ENCODE data around the gene TMPRSS12.
"Not testable (repeated sequence)": the region's sequence is repeated elsewhere in the genome, so short reads cannot be mapped to it uniquely, and the experiment has no call there.

The TMPRSS12 gene

DNA sequence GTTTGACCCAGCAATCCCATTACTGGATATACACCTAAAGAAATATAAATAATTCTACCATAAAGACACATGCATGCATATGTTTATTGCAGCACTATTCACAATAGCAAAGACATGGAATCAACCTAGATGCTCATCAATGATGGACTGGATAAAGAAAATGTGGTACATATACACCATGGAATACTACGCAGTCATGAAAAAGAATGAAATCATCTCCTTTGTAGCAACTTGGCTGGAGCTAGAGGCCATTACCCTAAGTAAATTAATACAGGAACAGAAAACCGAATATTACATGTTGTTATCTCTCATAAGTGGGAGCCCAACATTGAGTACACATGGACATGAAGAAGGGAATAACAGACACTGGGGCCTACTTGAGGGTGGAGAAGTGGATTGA, 13.0 kb downstream of the TMPRSS12 start:
- in situ Hi-C loops (cut with HindIII; ENCODE audit: low sequenced_read_pairs) = not testable (repeated sequence)

DNA sequence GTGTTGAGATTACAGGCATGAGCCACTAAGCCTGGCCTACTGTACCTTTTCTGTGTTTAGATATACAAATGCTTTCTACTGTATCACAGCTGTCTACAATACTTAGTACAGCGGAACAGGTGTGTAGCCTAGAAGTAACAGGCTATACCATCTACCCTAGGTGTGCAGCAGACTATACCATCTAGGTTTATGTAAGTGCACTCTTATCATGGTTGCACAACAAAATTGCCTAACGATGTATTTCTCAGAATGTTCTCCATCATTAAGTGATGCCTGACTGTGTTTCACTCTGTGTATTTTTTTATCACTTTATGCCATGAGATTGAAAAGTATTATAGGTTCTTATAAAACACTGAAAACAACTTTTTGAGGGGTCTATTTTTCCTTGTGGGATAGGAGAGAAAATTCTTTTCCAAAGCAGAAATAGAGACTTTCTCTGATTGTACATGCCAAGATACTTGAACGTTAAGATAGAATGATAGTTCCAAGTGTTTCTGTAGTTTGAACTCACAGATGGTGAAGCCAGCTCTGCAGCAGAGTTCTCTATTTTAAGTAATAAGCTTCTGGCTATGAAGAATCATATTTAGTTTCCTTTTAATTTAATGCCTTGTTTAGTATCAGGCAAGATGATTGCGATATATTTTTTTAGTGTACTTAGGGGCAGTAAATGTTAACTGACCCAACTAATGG, 17.0 kb downstream of the TMPRSS12 start:
- in situ Hi-C loops (cut with HindIII; ENCODE audit: low sequenced_read_pairs) = loop anchor here (5.0 kb wide), 3 partner anchors 43 to 73 kb away; no protein-coding TSS in a partner anchor

DNA sequence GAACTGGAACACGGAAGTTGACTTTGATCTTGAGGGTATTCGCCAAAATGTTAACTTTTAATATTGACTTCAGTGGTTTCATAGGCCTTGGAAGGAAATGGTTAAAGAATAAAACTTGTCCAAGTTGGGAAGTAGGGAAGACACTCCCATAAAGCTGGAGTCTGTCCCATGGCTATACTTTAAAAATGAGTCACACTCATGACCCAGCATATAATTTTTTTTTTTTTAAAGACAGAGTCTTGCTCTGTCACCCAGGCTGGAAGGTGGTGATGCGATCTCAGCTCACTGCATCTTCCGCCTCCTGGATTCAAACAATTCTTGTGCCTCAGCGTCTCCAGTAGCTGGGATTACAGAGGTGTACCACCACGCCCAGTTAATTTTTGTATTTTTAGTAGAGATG, 19.6 kb downstream of the TMPRSS12 start:
- in situ Hi-C loops (cut with HindIII; ENCODE audit: low sequenced_read_pairs) = loop anchor here (5.0 kb wide), 3 partner anchors 40 to 70 kb away; no protein-coding TSS in a partner anchor

DNA sequence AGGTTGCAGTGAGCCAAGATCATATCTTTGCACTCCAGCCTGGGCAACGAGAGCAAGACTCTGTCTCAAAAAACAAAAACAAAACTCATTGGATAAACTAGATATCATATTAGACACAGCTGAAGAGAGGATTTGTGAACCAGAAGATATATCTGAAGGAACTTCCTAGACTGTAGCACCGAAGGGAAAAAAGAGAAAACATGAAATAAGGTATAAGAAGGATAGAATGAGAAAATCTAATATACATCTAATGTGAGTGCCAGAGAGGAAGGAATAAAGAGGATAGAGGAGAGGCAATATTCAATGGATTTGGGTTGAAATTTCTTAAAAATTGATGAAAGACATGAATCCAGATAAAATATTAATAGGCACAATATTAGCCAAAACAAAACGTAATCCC, 22.5 kb downstream of the TMPRSS12 start:
- in situ Hi-C loops (cut with HindIII; ENCODE audit: low sequenced_read_pairs) = no loop called here

DNA sequence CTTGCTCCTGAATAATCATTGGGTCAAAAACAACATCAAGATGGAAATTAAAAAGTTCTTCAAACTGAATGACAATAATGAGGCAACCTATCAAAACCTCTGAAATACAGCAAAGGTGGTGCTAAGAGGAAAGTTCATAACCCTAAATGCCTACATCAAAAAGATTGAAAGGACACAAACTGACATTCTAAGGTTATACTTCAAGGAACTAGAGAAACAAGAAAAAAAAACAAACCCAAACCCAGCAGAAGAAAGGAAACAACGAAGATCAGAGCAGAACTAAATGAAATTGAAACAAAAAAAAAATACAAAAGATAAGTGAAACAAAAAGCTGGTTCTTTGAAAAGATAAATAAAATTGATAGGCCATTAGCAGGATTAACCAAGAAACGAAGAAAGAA, 26.2 kb downstream of the TMPRSS12 start:
- in situ Hi-C loops (cut with HindIII; ENCODE audit: low sequenced_read_pairs) = not testable (repeated sequence)

DNA sequence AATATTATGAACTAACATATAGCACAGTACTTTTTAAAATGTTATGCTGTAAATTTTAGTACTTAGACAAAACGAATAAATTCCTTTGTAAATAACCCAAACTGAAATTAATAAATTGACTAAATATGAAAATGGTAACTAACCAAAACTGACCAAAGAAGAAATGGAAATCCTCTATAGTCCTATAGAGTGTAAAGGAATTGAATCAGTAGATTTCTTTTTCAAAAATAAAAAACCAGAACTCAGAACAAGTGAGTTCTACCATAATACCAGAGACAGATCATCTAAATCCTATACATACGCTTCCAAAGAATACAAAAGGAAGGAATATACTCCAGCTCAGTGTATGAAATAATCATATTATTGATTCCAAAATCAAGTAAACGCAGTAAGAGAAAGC, 39.8 kb downstream of the TMPRSS12 start:
- in situ Hi-C loops (cut with HindIII; ENCODE audit: low sequenced_read_pairs) = no loop called here

DNA sequence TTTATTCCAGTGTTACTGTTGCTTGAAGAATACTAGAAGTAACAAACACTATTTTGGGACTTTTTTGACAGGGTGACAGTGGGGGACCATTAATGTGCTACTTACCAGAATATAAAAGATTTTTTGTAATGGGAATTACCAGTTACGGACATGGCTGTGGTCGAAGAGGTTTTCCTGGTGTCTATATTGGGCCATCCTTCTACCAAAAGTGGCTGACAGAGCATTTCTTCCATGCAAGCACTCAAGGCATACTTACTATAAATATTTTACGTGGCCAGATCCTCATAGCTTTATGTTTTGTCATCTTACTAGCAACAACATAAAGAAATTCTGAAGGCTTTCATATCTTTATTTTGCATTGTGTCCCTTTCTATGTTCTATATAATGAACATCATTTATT, 44.5 kb downstream of the TMPRSS12 start:
- in situ Hi-C loops (cut with HindIII; ENCODE audit: low sequenced_read_pairs) = no loop called here

DNA sequence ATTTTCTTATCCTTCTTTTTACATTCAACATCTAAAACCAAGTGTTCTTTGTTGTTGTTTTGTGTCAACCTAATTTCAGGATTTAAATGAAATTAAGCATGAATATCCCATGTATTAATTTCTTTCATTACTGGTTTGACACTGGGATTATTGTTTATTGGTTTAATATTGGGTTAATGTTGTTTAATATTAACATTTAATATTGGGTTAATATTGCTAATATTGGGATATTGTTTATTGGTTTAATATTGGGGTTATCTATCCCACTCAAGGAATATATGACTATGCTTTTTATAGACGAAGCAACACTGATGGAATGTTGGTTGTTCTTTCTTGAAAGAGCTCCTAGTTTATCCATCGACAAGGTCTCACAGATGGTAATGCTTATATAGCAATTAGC, 45.9 kb downstream of the TMPRSS12 start:
- in situ Hi-C loops (cut with HindIII; ENCODE audit: low sequenced_read_pairs) = no loop called here

DNA sequence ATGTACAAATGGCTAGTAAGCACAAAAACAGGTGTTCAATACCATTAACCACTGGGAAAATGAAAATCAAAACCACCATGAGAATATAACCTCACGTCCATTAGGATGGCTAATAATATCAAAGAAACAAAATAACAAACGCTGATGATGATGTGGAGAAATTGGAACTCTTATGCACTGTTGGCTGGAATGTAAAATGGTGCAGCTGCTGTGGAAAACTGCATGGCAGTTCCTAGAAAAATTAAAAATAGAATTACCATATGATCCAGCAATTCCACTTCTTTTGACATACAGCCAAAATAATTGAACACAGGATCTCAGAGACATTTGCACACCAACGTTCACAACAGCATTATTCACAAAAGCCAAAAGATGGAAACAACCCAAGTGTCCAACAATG, 51.5 kb downstream of the TMPRSS12 start:
- in situ Hi-C loops (cut with HindIII; ENCODE audit: low sequenced_read_pairs) = no loop called here

DNA sequence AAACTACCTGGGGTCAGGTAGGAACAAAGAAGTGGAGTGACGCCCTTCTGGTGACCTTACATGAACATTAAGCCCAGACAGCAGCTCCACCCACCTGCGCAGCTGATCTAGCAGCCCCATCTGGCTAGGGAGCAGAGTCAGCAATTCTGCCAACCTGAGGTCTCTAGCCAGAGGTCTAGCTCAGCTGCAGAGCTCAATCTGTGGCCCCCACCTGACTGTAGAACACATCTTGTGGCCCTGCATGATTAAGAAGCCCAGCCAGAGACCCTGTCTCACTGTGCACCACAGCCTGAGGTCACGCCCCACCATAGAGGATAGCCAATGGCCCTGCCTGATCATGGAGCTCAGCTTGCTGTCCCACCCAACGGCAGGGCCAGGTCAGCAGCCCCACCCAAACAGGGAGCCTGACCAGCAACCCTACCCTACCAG, 59.0 kb downstream of the TMPRSS12 start:
- in situ Hi-C loops (cut with HindIII; ENCODE audit: low sequenced_read_pairs) = loop anchor here (5.0 kb wide), 1 partner anchor 39 kb away; no protein-coding TSS in a partner anchor

DNA sequence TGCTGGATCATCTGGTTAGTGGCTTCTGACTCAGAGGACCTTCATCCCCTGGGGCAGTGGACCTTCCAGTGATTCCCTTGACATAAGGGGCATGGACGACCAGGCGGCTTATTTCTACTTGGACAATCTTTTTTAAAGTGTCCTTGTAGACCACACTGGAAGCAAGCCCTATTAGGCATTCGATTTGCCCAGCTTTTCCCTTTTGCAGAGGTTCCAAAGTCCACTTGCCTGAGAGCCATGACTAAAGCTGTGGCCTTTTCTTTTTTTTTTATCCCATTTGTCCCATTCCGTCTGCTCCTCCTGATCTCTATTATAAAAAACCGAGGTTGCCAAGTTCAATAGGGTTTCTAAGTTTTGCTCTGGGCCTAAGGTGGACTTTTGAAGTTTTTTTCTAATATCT, 65.8 kb downstream of the TMPRSS12 start:
- in situ Hi-C loops (cut with HindIII; ENCODE audit: low sequenced_read_pairs) = not testable (repeated sequence)

DNA sequence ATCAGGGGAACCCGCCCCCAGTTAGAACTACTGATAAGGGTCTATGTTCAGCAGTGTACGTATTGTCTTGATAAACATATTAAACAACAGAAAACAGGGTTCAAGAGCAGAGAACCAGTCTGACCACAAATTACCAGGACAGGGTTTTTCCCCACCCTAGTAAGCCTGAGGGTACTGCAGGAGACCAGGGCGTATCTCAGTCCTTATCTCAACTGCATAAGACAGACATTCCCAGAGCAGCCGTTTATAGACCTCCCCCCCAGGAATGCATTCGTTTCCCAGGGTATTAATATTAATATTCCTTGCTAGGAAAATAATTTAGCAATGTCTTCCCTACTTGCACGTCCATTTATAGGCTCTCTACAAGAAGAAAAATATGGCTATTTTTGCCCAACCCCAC, 69.6 kb downstream of the TMPRSS12 start:
- in situ Hi-C loops (cut with HindIII; ENCODE audit: low sequenced_read_pairs) = not testable (repeated sequence)

DNA sequence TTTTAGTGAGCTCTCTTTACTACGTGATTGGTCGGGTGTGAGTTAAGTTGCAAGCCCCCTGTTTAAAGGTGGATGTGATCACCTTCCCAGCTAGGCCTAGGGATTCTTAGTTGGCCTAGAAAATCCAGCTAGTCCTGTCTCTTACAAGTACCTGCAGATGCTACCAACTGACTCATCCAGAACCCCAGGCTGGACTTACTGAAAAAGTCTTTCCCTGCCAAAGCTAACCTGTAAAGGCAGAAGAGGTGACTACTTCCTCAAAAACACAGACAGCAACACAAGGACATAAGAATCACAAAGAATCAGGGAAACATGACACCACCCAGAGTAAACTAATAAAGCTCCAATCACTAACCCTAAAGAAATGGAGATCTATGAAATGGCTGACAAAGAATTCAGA, 70.5 kb downstream of the TMPRSS12 start:
- in situ Hi-C loops (cut with HindIII; ENCODE audit: low sequenced_read_pairs) = no loop called here

DNA sequence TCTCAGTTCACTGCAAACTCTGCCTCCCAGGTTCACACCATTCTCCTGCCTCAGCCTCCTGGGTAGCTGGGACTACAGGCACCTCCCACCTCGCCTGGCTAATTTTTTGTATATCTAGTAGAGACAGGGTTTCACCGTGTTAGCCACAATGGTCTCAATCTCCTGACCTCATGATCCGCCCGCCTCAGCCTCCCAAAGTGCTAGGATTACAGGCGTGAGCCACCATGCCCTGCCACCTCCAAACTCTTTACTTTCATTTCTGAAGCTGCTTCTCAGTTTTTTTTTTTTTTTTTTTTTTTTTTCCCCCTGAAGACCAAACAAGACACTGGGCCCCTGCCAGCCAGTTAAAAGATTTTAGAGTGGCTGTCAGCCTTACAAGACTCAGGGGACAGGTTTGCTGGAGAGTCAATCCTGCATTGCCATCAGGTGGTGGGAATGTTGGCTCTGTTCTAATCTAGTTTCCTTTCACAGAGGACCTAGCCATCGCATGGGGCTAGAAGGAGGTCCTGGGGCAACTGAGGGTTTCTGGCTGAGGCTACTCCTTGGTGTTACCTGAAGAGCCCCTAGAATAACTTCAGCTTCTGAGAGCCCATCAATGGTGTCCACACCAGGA, 72.3 kb downstream of the TMPRSS12 start:
- in situ Hi-C loops (cut with HindIII; ENCODE audit: low sequenced_read_pairs) = no loop called here

DNA sequence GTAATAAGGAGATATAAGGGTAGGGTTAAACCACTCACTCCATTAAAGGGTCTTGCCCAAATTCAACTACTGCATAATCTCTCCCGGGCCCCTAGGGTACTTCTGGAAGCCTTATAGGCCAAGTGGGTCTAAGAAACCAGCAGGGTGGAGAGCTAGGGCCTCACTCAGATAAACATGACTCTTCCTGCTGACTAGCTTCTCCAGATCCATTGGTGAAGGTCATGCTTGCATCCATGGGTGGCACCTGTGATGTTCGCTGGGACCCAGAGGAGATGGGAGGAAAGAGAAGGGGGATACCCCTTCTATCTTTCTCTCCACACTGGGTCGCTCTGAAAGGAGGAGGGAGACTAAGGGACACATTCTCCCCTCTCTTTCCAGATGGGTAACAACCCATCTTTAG, 73.6 kb downstream of the TMPRSS12 start:
- in situ Hi-C loops (cut with HindIII; ENCODE audit: low sequenced_read_pairs) = no loop called here

DNA sequence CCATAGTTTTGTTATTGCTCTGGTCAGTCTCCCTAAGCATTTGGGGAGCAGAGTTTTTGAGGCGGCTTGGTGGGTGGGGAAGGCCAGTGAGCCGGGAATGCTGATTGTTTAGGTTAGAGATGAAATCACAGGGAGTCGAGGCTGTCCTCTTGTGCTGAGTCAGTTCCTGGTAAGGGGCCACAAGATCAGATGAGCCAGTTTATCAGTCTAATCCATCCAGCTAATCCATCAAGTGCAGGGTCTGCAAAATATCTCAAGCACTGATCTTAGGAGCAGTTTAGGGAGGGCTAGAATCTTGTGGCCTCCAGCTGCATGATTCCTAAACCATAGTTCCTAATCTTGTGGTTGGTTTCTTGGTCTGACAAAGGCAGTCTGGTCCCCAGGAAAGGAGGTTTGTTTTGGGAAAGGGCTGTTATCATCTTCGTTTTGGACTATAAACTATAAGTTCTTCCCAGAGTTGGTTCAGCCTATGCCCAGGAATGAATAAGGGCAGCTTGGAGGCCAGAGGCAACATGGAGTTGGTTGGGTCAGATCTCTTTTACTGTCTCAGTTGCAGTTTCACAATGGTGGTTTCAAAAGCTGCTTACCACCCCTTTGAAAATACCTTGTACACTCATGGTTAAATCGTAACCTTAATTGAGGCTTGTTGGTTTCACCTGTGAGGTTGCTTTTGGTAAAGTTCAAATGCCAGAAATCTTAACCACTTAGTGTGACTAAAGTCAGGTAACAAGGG, 76.0 kb downstream of the TMPRSS12 start:
- in situ Hi-C loops (cut with HindIII; ENCODE audit: low sequenced_read_pairs) = no loop called here

DNA sequence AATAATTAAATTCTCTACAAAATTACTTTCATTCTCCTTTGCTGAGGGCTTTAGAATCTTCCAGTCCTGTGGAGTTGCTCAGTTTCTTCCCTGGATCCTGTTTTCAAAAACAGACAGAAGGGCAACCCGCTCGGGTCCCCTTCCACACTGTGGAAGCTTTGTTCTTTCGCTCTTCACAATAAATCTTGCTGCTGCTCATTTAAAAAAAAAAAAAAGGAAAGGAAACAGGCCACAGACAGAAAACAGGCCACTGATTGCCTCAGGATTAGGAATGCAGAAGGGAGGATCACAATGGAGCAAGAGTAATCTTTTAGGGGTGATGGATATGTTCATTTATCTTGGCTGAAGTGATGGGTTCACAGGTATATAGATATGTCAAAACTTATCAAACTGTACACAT, 80.1 kb downstream of the TMPRSS12 start:
- in situ Hi-C loops (cut with HindIII; ENCODE audit: low sequenced_read_pairs) = no loop called here

DNA sequence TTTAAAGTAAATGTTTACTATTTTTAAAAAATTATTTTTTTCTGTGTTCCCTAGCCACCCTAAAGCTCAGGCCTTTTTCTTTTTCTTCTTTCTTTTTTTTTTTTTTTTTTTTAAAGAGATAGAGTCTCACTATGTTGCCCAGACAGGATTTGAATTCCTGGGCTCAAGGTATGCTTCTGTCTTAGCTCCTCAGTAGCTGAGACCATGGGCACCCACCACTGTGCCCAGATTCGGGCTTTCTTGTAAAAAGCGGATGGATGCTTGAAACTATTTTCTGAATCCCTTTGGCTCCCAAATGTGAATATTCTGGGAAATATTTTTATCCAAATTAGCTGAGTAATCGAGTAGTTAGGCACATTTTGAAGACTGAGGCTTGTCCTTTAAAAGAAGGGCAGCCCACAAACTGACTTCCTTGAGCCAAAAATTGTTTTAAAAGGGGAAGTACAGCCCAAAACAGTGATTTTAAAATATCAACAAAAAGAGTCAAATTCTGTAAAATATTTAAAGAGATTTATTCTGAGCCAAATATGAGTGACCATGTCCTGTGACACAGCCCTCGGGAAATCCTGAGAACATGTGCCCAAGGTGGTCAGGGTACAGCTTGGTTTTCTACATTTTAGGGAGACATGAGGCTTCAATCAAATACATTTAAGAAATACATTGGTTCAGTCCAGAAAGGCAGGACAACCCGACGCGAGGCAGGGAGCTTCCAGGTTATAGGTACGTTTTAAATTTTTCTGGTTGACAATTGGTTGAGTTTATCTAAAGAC, 80.8 kb downstream of the TMPRSS12 start:
- in situ Hi-C loops (cut with HindIII; ENCODE audit: low sequenced_read_pairs) = no loop called here

DNA sequence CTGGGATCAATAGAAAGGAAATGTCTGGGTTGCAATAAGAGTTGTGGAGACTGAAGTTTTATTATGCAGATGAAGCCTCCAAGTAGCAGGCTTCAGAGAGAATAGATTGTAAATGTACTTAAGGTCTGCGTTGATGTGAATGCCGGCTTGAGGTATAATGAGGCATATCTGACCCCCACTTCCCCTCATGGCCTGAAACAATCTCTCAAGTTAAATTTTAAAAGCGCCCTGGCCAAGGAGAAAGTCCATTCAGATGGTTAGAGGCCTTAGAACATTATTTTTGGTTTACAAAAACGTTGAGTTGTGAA, 81.4 kb downstream of the TMPRSS12 start:
- in situ Hi-C loops (cut with HindIII; ENCODE audit: low sequenced_read_pairs) = no loop called here

DNA sequence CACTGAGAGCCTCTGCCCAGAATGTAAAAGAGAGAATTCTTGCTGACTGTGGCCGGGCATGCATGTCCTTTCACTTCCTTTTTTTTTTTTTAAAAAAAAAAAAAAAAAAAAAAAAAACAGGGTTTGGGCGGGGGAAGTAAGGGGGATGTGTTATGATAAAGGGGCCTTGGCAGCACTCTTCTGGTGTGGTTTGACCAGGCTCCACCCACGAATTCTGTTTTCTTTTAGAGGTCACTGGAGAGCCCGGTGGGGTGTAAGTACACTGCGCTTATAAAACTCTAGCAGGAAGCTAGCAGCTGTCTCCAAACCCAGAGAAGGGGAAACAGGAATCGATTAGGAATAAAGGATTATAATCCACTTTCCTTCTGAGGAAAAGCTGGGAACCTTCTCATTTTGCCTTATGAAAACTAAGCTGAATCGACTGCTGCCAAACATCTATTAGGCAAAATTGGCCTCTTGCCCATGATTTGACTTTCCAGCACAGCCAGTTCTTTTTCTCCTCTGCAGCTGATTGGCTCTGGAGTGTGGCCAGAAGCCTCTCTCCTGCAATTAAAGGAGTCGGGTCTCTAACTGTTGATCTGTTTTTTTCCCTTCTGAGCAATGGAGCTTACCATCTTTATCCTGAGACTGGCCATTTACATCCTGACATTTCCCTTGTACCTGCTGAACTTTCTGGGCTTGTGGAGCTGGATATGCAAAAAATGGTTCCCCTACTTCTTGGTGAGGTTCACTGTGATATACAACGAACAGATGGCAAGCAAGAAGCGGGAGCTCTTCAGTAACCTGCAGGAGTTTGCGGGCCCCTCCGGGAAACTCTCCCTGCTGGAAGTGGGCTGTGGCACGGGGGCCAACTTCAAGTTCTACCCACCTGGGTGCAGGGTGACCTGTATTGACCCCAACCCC, 82.0 kb downstream of the TMPRSS12 start:
- in situ Hi-C loops (cut with HindIII; ENCODE audit: low sequenced_read_pairs) = no loop called here

DNA sequence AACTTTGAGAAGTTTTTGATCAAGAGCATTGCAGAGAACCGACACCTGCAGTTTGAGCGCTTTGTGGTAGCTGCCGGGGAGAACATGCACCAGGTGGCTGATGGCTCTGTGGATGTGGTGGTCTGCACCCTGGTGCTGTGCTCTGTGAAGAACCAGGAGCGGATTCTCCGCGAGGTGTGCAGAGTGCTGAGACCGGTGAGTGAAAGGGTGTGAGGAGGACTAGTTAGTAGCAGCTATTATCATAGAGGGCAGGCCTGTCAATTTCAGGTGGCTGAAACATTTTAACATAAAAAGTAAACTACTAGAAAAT, 82.6 kb downstream of the TMPRSS12 start:
- in situ Hi-C loops (cut with HindIII; ENCODE audit: low sequenced_read_pairs) = no loop called here
